HCT116 (cell line): ENCODE measurements around the gene SIGLEC11. TPM values are rescaled to one million over a fixed set of nuclear protein-coding genes. Genes with fewer than 3 reads are reported as not detected.

Experiments
- ATAC-seq: fragments of 200-7000 bp; cut with Tn5 transposase; 2 replicates; pipeline ENCODE4 v1.9.1; 2020; ENCODE audit warnings: mild to moderate bottlenecking, moderate library complexity
- BruUV-seq: library from RNA; stranded (reverse); fragments of 400-500 nt; replicated peaks from 2 replicates; lab custom pipeline; 2021; lab: Mats Ljungman, UMichigan
- CTCF ChIA-PET: fragments of 300-600 bp; sonication (Branson Sonifier 250); formaldehyde crosslinking; loops from one replicate; lab custom pipeline; 2021; ENCODE audit warnings: antibody characterized with exemption; lab: Charles Lee
- POLR2A ChIA-PET: fragments of 300-600, 350-600 bp; sonication (Branson Sonifier 250); formaldehyde crosslinking; loops from one replicate; lab custom pipeline; 2021; ENCODE audit warnings: antibody characterized with exemption; lab: Charles Lee
- RAD21 ChIA-PET, 2 experiments: fragments of 300-600 bp; sonication (Branson Sonifier 250); formaldehyde crosslinking; loops; one replicate each; lab custom pipeline; 2023; ENCODE audit warnings: low total read pairs in 2 of 2; ENCODE audit not compliant: uncharacterized antibody in 2 of 2, unreplicated experiment in 2 of 2, low non-redundant PET in 1 of 2; lab: Charles Lee
- DNase-seq: peaks from one replicate; pipeline ENCODE4 v3.0.0-alpha.2; 2010; ENCODE audit warnings: low read depth, low spot score
- H2AFZ ChIP-seq: fragments of 200-600 bp; shearing (Covaris generic), sonication (generic); 2 replicates; pipeline ENCODE4 v1.6.1; 2017; ENCODE audit warnings: low read depth, mixed run types, mixed read lengths, antibody characterized with exemption, low read length; ENCODE audit not compliant: poor library complexity, severe bottlenecking
- H3K27ac ChIP-seq: 2 replicates; pipeline ENCODE4 v1.5.1; 2012; ENCODE audit warnings: low read depth, low read length
- H3K27me3 ChIP-seq: fragments of 200-600 bp; sonication (generic); 2 replicates; pipeline ENCODE4 v1.6.1; 2016; ENCODE audit warnings: mixed run types, low read length, mixed read lengths; ENCODE audit not compliant: insufficient read depth
- H3K36me3 ChIP-seq, 2 experiments: fragments of 200-500 bp in 1 of 2; fragments of 200-600 bp in 1 of 2; sonication (Bioruptor generic) in 1 of 2; sonication (generic) in 1 of 2; 2 replicates each; pipeline versions ENCODE4 v1.5.1 to v1.6.1; 2014 to 2016; ENCODE audit warnings: low read length in 2 of 2, inconsistent platforms in 1 of 2, mixed read lengths in 1 of 2, mixed run types in 1 of 2; ENCODE audit not compliant: insufficient read depth in 2 of 2, control insufficient read depth in 1 of 2
- H3K4me1 ChIP-seq, 2 experiments: fragments of 200-600 bp in 1 of 2; sonication (generic) in 1 of 2; 2 replicates each; pipeline versions ENCODE4 v1.5.1 to v1.6.1; 2012 to 2017; ENCODE audit warnings: low read length in 2 of 2, inconsistent platforms in 1 of 2, mild to moderate bottlenecking in 1 of 2, mixed read lengths in 1 of 2, mixed run types in 1 of 2, moderate library complexity in 1 of 2; ENCODE audit not compliant: insufficient read depth in 2 of 2, control insufficient read depth in 1 of 2
- H3K4me2 ChIP-seq: fragments of 200-600 bp; sonication (generic); 2 replicates; pipeline ENCODE4 v1.6.1; 2017; ENCODE audit warnings: mixed run types, low read length, mixed read lengths
- H3K4me3 ChIP-seq, 2 experiments: fragments of 200-600 bp in 1 of 2; sonication (generic) in 1 of 2; replicated peaks in 1 of 2; 2 replicates each; pipeline ENCODE4 v1.5.1; 2011 to 2016; ENCODE audit warnings: low read length in 2 of 2, control low read depth in 1 of 2, low read depth in 1 of 2, mild to moderate bottlenecking in 1 of 2, mixed read lengths in 1 of 2, mixed run types in 1 of 2
- H3K79me2 ChIP-seq: fragments of 200-600 bp; sonication (generic); 2 replicates; pipeline ENCODE4 v1.6.1; 2017; ENCODE audit warnings: mild to moderate bottlenecking, mixed run types, low read length, moderate library complexity, mixed read lengths; ENCODE audit not compliant: insufficient read depth
- H3K9ac ChIP-seq: fragments of 200-600 bp; sonication (generic); 2 replicates; pipeline ENCODE4 v1.6.1; 2016; ENCODE audit warnings: low read length, mixed read lengths
- H3K9me2 ChIP-seq: fragments of 200-600 bp; sonication (generic), shearing (Covaris generic); 2 replicates; pipeline ENCODE4 v1.6.1; 2017; ENCODE audit warnings: mixed run types, mild to moderate bottlenecking, moderate library complexity; ENCODE audit not compliant: insufficient read depth
- H3K9me3 ChIP-seq, 2 experiments: fragments of 200-500 bp in 1 of 2; fragments of 200-600 bp in 1 of 2; sonication (Bioruptor generic) in 1 of 2; sonication (generic) in 1 of 2; 2 replicates each; pipeline ENCODE4 v1.6.1; 2014 to 2017; ENCODE audit warnings: low read length in 2 of 2, mixed read lengths in 2 of 2, inconsistent platforms in 1 of 2, low read depth in 1 of 2, mild to moderate bottlenecking in 1 of 2, mixed run types in 1 of 2, moderate library complexity in 1 of 2; ENCODE audit not compliant: control insufficient read depth in 1 of 2, insufficient read depth in 1 of 2
- H4K20me1 ChIP-seq: fragments of 200-600 bp; sonication (generic), shearing (Covaris generic); 2 replicates; pipeline ENCODE4 v1.6.1; 2017; ENCODE audit warnings: mixed run types, mild to moderate bottlenecking, moderate library complexity; ENCODE audit not compliant: insufficient read depth
- ATF3 ChIP-seq: IDR thresholded peaks from 2 replicates; pipeline ENCODE4 v1.6.1; 2012
- CEBPB ChIP-seq: IDR thresholded peaks from 2 replicates; pipeline ENCODE4 v1.6.1; 2012; ENCODE audit warnings: low read depth
- EZH2phosphoT487 ChIP-seq: fragments of 200-600 bp; IDR thresholded peaks from 2 replicates; pipeline ENCODE4 v1.6.1; 2018; ENCODE audit warnings: antibody characterized with exemption, borderline replicate concordance
- FOSL1 ChIP-seq: IDR thresholded peaks from 2 replicates; pipeline ENCODE4 v1.6.1; 2012; ENCODE audit warnings: low read depth
- JUND ChIP-seq: IDR thresholded peaks from 2 replicates; pipeline ENCODE4 v1.6.1; 2012
- MAX ChIP-seq: IDR thresholded peaks from 2 replicates; pipeline ENCODE4 v1.6.1; 2012
- POLR2A ChIP-seq: IDR thresholded peaks from 2 replicates; pipeline ENCODE4 v1.7.0; 2011; ENCODE audit warnings: borderline replicate concordance; ENCODE audit not compliant: insufficient read depth, insufficient read length; ENCODE audit errors: extremely low read depth
- POLR2AphosphoS5 ChIP-seq: IDR thresholded peaks from 2 replicates; pipeline ENCODE4 v1.6.1; 2011; ENCODE audit warnings: mild to moderate bottlenecking, low read depth, low read length, moderate library complexity
- RAD21 ChIP-seq: IDR thresholded peaks from 2 replicates; pipeline ENCODE4 v1.6.1; 2012; ENCODE audit warnings: low read depth, mild to moderate bottlenecking
- REST ChIP-seq: IDR thresholded peaks from 2 replicates; pipeline ENCODE4 v1.6.1; 2012; ENCODE audit warnings: low read depth
- SIN3A ChIP-seq: IDR thresholded peaks from 2 replicates; pipeline ENCODE4 v1.6.1; 2012; ENCODE audit warnings: low read depth
- SRF ChIP-seq: IDR thresholded peaks from 2 replicates; pipeline ENCODE4 v1.6.1; 2012; ENCODE audit warnings: low read depth
- ZBTB33 ChIP-seq: IDR thresholded peaks from 2 replicates; pipeline ENCODE4 v1.6.1; 2011; ENCODE audit warnings: mild to moderate bottlenecking, low read length, moderate library complexity; ENCODE audit not compliant: insufficient replicate concordance; ENCODE audit errors: extremely low read depth
- intact Hi-C: fragments of 100-400 bp; cut with micrococcal nuclease; formaldehyde crosslinking; loops from 2 replicates; pipeline ENCODE4 v1.10.0; 2022
- total RNA-seq: library from RNA; stranded (reverse); gene quantifications from one replicate; pipeline ENCODE4 v1.2.1, GENCODE V29; 2021; ENCODE audit not compliant: unreplicated experiment

SIGLEC11 gene
- total RNA-seq, 1 experiment from 2014 or later, result not detected

- Histone ChIP-seq H3K9me2 (no peaks in the 10 kb centered on the region), H3K27me3 (no peaks in the 10 kb centered on the region), H3K79me2 (peaks cover 59% of the 10 kb centered on the region), H4K20me1 (no peaks in the 10 kb centered on the region), H3K4me1 (no peaks in the 10 kb centered on the region), H2AFZ (no peak overlapping the region), H3K27ac (no peak overlapping the region; the same call in 1 of the 2 replicates), H3K4me3 (no peak overlapping the region), H3K9me3 (no peaks in the 10 kb centered on the region), H3K4me2 (no peak overlapping the region), H3K36me3 (peaks cover 35 to 55% of the 10 kb centered on the region in 2 experiments), H3K9ac (no peak overlapping the region)
- intact Hi-C loops, result no loop called here
- TF ChIP-seq ZBTB33, result no peak
- no peak for TF ChIP-seq POLR2AphosphoS5
- no peak for TF ChIP-seq MAX
- TF ChIP-seq SRF, result no peak
- ATAC-seq (no peak), DNase-seq (no peak)
- no TSS peak for BruUV-seq
- ChIA-PET RAD21 (no interaction called here), CTCF (no interaction called here), POLR2A (no interaction called here)
Observed at GRCh38 chr19:49910179-49910578, 50.8 kb downstream of the SIGLEC11 start.

- Histone ChIP-seq H3K36me3 (peaks cover 27 to 46% of the 10 kb centered on the region in 2 experiments), H4K20me1 (no peaks in the 10 kb centered on the region), H3K4me1 (no peaks in the 10 kb centered on the region), H3K27ac (no peak overlapping the region), H3K4me3 (no peak overlapping the region), H3K9me3 (no peaks in the 10 kb centered on the region), H3K27me3 (no peaks in the 10 kb centered on the region), H3K79me2 (peaks cover 45% of the 10 kb centered on the region), H3K9me2 (no peaks in the 10 kb centered on the region), H3K4me2 (no peak overlapping the region), H3K9ac (no peak overlapping the region), H2AFZ (no peak overlapping the region)
- intact Hi-C loops, result no loop called here
- no TSS peak for BruUV-seq
- DNase-seq, result no peak
- ChIA-PET CTCF (no interaction called here), RAD21 (no interaction called here), POLR2A (no interaction called here)
- TF ChIP-seq REST, result no peak
- TF ChIP-seq FOSL1, result no peak
- TF ChIP-seq POLR2A, result no peak
- no peak for TF ChIP-seq JUND
- no peak for TF ChIP-seq RAD21
- TF ChIP-seq ATF3, result no peak
- TF ChIP-seq SIN3A, result no peak
- TF ChIP-seq CEBPB, result no peak
- no peak for TF ChIP-seq EZH2phosphoT487
- no peak for ATAC-seq
Observed at GRCh38 chr19:49908480-49909420, 52.2 kb downstream of the SIGLEC11 start.
